Measurements from ENCODE around the gene CAND1.

CAND1 gene

GRCh38 chr12:67355428-67356379 is 86.5 kb downstream of the CAND1 start:
- peak; percentile 17 for DNase-seq (ENCODE audit: extremely low read depth, insufficient read length)

GRCh38 chr12:67356380-67356774 is 87.2 kb downstream of the CAND1 start:
- Histone ChIP-seq H3K4me3 (replicated peaks; ENCODE audit: low read depth, low read length) (no peak overlapping the region), H3K27me3 (replicated peaks; ENCODE audit: control insufficient read depth, insufficient read depth, low read length) (no peaks in the 10 kb centered on the region), H3K36me3 (ENCODE audit: control insufficient read depth, insufficient read depth, low read length) (no peaks in the 10 kb centered on the region)
- TF ChIP-seq CTCF (IDR thresholded peaks at IDR 0.05; ENCODE audit: insufficient read depth, low read length, poor library complexity, severe bottlenecking), result no peak
- no peak for DNase-seq (ENCODE audit: extremely low read depth, insufficient read length)

More at GRCh38 chr12:67355428-67356379, 86.5 kb downstream of the CAND1 start:
- H3K36me3 ChIP-seq (ENCODE audit: control insufficient read depth, insufficient read depth, low read length), result no peaks in the 10 kb centered on the region
- H3K4me3 ChIP-seq (replicated peaks; ENCODE audit: low read depth, low read length), result no peak overlapping the region
- no peaks in the 10 kb centered on the region for H3K27me3 ChIP-seq (replicated peaks; ENCODE audit: control insufficient read depth, insufficient read depth, low read length)
- peak; percentile 46 for TF ChIP-seq CTCF (IDR thresholded peaks at IDR 0.05; ENCODE audit: insufficient read depth, low read length, poor library complexity, severe bottlenecking)

GRCh38 chr12:67357376-67358125 is 88.4 kb downstream of the CAND1 start:
- TF ChIP-seq CTCF (IDR thresholded peaks at IDR 0.05; ENCODE audit: insufficient read depth, low read length, poor library complexity, severe bottlenecking), result no peak
- no peaks in the 10 kb centered on the region for H3K36me3 ChIP-seq (ENCODE audit: control insufficient read depth, insufficient read depth, low read length)
- H3K4me3 ChIP-seq (replicated peaks; ENCODE audit: low read depth, low read length), result no peak overlapping the region
- no peaks in the 10 kb centered on the region for H3K27me3 ChIP-seq (replicated peaks; ENCODE audit: control insufficient read depth, insufficient read depth, low read length)
- DNase-seq (ENCODE audit: extremely low read depth, insufficient read length), result no peak

GRCh38 chr12:67358781-67359338 is 89.7 kb downstream of the CAND1 start:
- Histone ChIP-seq H3K36me3 (ENCODE audit: control insufficient read depth, insufficient read depth, low read length) (no peaks in the 10 kb centered on the region), H3K4me3 (replicated peaks; ENCODE audit: low read depth, low read length) (no peak overlapping the region), H3K27me3 (replicated peaks; ENCODE audit: control insufficient read depth, insufficient read depth, low read length) (no peaks in the 10 kb centered on the region)
- TF ChIP-seq CTCF (IDR thresholded peaks at IDR 0.05; ENCODE audit: insufficient read depth, low read length, poor library complexity, severe bottlenecking), result no peak
- DNase-seq (ENCODE audit: extremely low read depth, insufficient read length), result no peak

- DNase-seq (ENCODE audit: extremely low read depth, insufficient read length), result no peak
- no peak overlapping the region for H3K4me3 ChIP-seq (replicated peaks; ENCODE audit: low read depth, low read length)
- no peaks in the 10 kb centered on the region for H3K27me3 ChIP-seq (replicated peaks; ENCODE audit: control insufficient read depth, insufficient read depth, low read length)
- H3K36me3 ChIP-seq (ENCODE audit: control insufficient read depth, insufficient read depth, low read length), result no peaks in the 10 kb centered on the region
- no peak for TF ChIP-seq CTCF (IDR thresholded peaks at IDR 0.05; ENCODE audit: insufficient read depth, low read length, poor library complexity, severe bottlenecking)
These were observed 93.4 kb downstream of the CAND1 start for GRCh38 chr12:67362526-67362925.

Measured in GM06990 (cell line).